HEK293 (cell line): ENCODE measurements around the gene LYPD6B.

Source experiments
- CTCF ChIA-PET: fragments of 350-600 bp; formaldehyde crosslinking; extraction: SDS; loops from one replicate; lab custom pipeline; 2021; ENCODE audit warnings: antibody characterized with exemption; lab: Yijun Ruan, JAX
- POLR2A ChIA-PET: fragments of 300-600 bp; formaldehyde crosslinking; extraction: SDS; loops from one replicate; lab custom pipeline; 2020; ENCODE audit warnings: antibody characterized with exemption, inconsistent platforms; lab: Yijun Ruan, JAX
- H3K27ac ChIP-seq: fragments of 200-500 bp; sonication (Bioruptor generic); 2 replicates; pipeline ENCODE4 v1.5.1; 2014; ENCODE audit warnings: low read depth, low read length, control low read depth, inconsistent platforms; ENCODE audit errors: extremely low read depth
- H3K36me3 ChIP-seq, 2 experiments: fragments of 200-500 bp in 1 of 2; sonication (Bioruptor generic) in 1 of 2; 1 replicate in 1 of 2; 2 replicates in 1 of 2; pipeline ENCODE4 v1.5.1; 2014 to 2017; ENCODE audit warnings: inconsistent platforms in 2 of 2, low read length in 2 of 2; ENCODE audit not compliant: control insufficient read depth in 2 of 2, insufficient read depth in 1 of 2
- H3K4me1 ChIP-seq: fragments of 200-500 bp; sonication (Bioruptor generic); 2 replicates; pipeline ENCODE4 v1.5.1; 2014; ENCODE audit warnings: mild to moderate bottlenecking, low read length, inconsistent platforms; ENCODE audit not compliant: control insufficient read depth, insufficient read depth
- H3K4me3 ChIP-seq: 2 replicates; pipeline ENCODE4 v1.5.1; 2011; ENCODE audit warnings: low read depth, mild to moderate bottlenecking, control low read depth, low read length, moderate library complexity
- H3K9me3 ChIP-seq: fragments of 200-500 bp; sonication (Bioruptor generic); 2 replicates; pipeline ENCODE4 v1.5.1; 2014; ENCODE audit warnings: low read depth, low read length, inconsistent platforms; ENCODE audit not compliant: control insufficient read depth, insufficient read depth
- ATF2 ChIP-seq: fragments of 450-650 bp; formaldehyde crosslinking; IDR thresholded peaks from 2 replicates; pipeline ENCODE4 v1.5.1; 2016; ENCODE audit warnings: missing biosample characterization, missing genetic modification characterization, low read depth
- BCL11A ChIP-seq: fragments of 450-650 bp; formaldehyde crosslinking; IDR thresholded peaks from 2 replicates; pipeline ENCODE4 v1.5.1; 2016; ENCODE audit warnings: low read depth, missing biosample characterization, missing genetic modification characterization
- FEZF1 ChIP-seq: fragments of 450-650 bp; formaldehyde crosslinking; IDR thresholded peaks from 2 replicates; pipeline ENCODE4 v1.5.1; 2016; ENCODE audit warnings: missing biosample characterization, missing genetic modification characterization
- IKZF3 ChIP-seq: fragments of 450-650 bp; IDR thresholded peaks from 2 replicates; pipeline ENCODE4 v1.5.0; 2018; ENCODE audit warnings: missing biosample characterization, mild to moderate bottlenecking, missing genetic modification characterization, moderate library complexity
- MYNN ChIP-seq: fragments of 450-650 bp; formaldehyde crosslinking; IDR thresholded peaks from 2 replicates; pipeline ENCODE4 v1.5.1; 2016; ENCODE audit warnings: missing biosample characterization, missing genetic modification characterization, borderline replicate concordance
- SETDB1 ChIP-seq: IDR thresholded peaks from one replicate; pipeline ENCODE4 v1.6.1; 2017; ENCODE audit warnings: mild to moderate bottlenecking, low read length, moderate library complexity, mixed read lengths; ENCODE audit not compliant: insufficient read length
- SP3 ChIP-seq: fragments of 450-650 bp; formaldehyde crosslinking; IDR thresholded peaks from 2 replicates; pipeline ENCODE4 v1.5.1; 2016; ENCODE audit warnings: missing biosample characterization, missing genetic modification characterization
- YY1 ChIP-seq: fragments of 450-650 bp; formaldehyde crosslinking; IDR thresholded peaks from 2 replicates; pipeline ENCODE4 v1.5.1; 2018; ENCODE audit warnings: missing biosample characterization, missing genetic modification characterization
- ZBTB8A ChIP-seq: fragments of 450-650 bp; formaldehyde crosslinking; IDR thresholded peaks from 2 replicates; pipeline ENCODE4 v1.5.1; 2016; ENCODE audit warnings: missing biosample characterization, missing genetic modification characterization
- ZNF138 ChIP-seq: fragments of 450-650 bp; formaldehyde crosslinking; IDR thresholded peaks from 2 replicates; pipeline ENCODE4 v1.5.1; 2016; ENCODE audit warnings: missing biosample characterization, missing genetic modification characterization, borderline replicate concordance
- ZNF16 ChIP-seq: fragments of 450-650 bp; formaldehyde crosslinking; IDR thresholded peaks from 2 replicates; pipeline ENCODE4 v1.5.1; 2016; ENCODE audit warnings: low read depth, missing biosample characterization, missing genetic modification characterization
- ZNF214 ChIP-seq: fragments of 450-650 bp; formaldehyde crosslinking; IDR thresholded peaks from 2 replicates; pipeline ENCODE4 v1.5.1; 2017; ENCODE audit warnings: missing biosample characterization, mild to moderate bottlenecking, missing genetic modification characterization, borderline replicate concordance
- ZNF248 ChIP-seq: fragments of 450-650 bp; formaldehyde crosslinking; IDR thresholded peaks from 2 replicates; pipeline ENCODE4 v1.5.1; 2017; ENCODE audit warnings: missing biosample characterization, missing genetic modification characterization
- ZNF404 ChIP-seq: fragments of 450-650 bp; formaldehyde crosslinking; IDR thresholded peaks from 2 replicates; pipeline ENCODE4 v1.5.1; 2017; ENCODE audit warnings: missing biosample characterization, missing genetic modification characterization
- ZNF518A ChIP-seq: fragments of 450-650 bp; formaldehyde crosslinking; conservative IDR thresholded peaks from 2 replicates; pipeline ENCODE4 v1.5.1; 2016; ENCODE audit warnings: low read depth, missing biosample characterization, missing genetic modification characterization
- ZNF544 ChIP-seq: fragments of 450-650 bp; formaldehyde crosslinking; IDR thresholded peaks from 2 replicates; pipeline ENCODE4 v1.5.0; 2017; ENCODE audit warnings: missing biosample characterization, missing genetic modification characterization
- ZNF623 ChIP-seq: fragments of 450-650 bp; formaldehyde crosslinking; IDR thresholded peaks from 2 replicates; pipeline ENCODE4 v1.5.1; 2016; ENCODE audit warnings: missing biosample characterization, missing genetic modification characterization
- ZNF629 ChIP-seq: fragments of 450-650 bp; formaldehyde crosslinking; IDR thresholded peaks from 2 replicates; pipeline ENCODE4 v1.5.1; 2017; ENCODE audit warnings: missing biosample characterization, missing genetic modification characterization
- ZNF658 ChIP-seq: fragments of 450-650 bp; formaldehyde crosslinking; IDR thresholded peaks from 2 replicates; pipeline ENCODE4; 2016; ENCODE audit warnings: missing biosample characterization, missing genetic modification characterization
- ZNF660 ChIP-seq: fragments of 450-650 bp; IDR thresholded peaks from 2 replicates; pipeline ENCODE4 v1.5.1; 2018; ENCODE audit warnings: missing biosample characterization, mild to moderate bottlenecking, missing genetic modification characterization
- ZNF707 ChIP-seq: fragments of 450-650 bp; formaldehyde crosslinking; IDR thresholded peaks from 2 replicates; pipeline ENCODE4 v1.5.1; 2016; ENCODE audit warnings: missing biosample characterization, missing genetic modification characterization
- ZNF791 ChIP-seq: fragments of 450-650 bp; formaldehyde crosslinking; IDR thresholded peaks from 2 replicates; pipeline ENCODE4 v1.5.1; 2016; ENCODE audit warnings: missing biosample characterization, missing genetic modification characterization
- ZSCAN18 ChIP-seq: fragments of 450-650 bp; formaldehyde crosslinking; IDR thresholded peaks from 2 replicates; pipeline ENCODE4 v1.5.1; 2016; ENCODE audit warnings: missing biosample characterization, missing genetic modification characterization
- ZSCAN23 ChIP-seq: fragments of 450-650 bp; formaldehyde crosslinking; IDR thresholded peaks from 2 replicates; pipeline ENCODE4 v1.5.1; 2016; ENCODE audit warnings: missing biosample characterization, missing genetic modification characterization
- ZXDB ChIP-seq: fragments of 450-650 bp; formaldehyde crosslinking; IDR thresholded peaks from 2 replicates; pipeline ENCODE4 v1.5.1; 2016; ENCODE audit warnings: missing biosample characterization, missing genetic modification characterization

LYPD6B gene

GRCh38 chr2:149164827-149165226, 126.3 kb downstream of the LYPD6B start:
- no peaks in the 10 kb centered on the region for H3K9me3 ChIP-seq
- no peak overlapping the region for H3K4me3 ChIP-seq
- ChIA-PET POLR2A (no interaction called here), CTCF (no interaction called here)
- H3K36me3 ChIP-seq = no peaks in the 10 kb centered on the region
- TF ChIP-seq ZSCAN23 (tag by site-specific recombination) (no peak), ZNF658 (no peak), SETDB1 (peak; percentile 47), ATF2 (no peak), ZNF214 (no peak), ZNF404 (tag by site-specific recombination) (no peak), ZNF138 (tag by site-specific recombination) (no peak)
- H3K4me1 ChIP-seq = peaks cover 5% of the 10 kb centered on the region
- H3K27ac ChIP-seq = no peak overlapping the region

- CTCF ChIA-PET = no interaction called here
- Histone ChIP-seq H3K9me3 (no peaks in the 10 kb centered on the region), H3K4me1 (no peaks in the 10 kb centered on the region), H3K4me3 (no peak overlapping the region), H3K36me3 (no peaks in the 10 kb centered on the region), H3K27ac (no peak overlapping the region)
- TF ChIP-seq ZSCAN18 (tag by site-specific recombination) (no peak), FEZF1 (tag by site-specific recombination) (peak; percentile 49; the same call in 1 of the 2 replicates), ZNF16 (tag by site-specific recombination) (no peak), ZBTB8A (tag by site-specific recombination) (0 out of 2 replicates have a peak, but pooled peaks have one; percentile 22), ZNF707 (tag by site-specific recombination) (no peak), ZNF248 (no peak)
- POLR2A ChIA-PET = interaction anchor here (0.7 kb wide), 1 partner anchor 319 kb away, joined by 3 read pairs; no protein-coding TSS in a partner anchor
Observed at GRCh38 chr2:149167001-149167780, 128.7 kb downstream of the LYPD6B start.

- Histone ChIP-seq H3K27ac (no peak overlapping the region), H3K9me3 (no peaks in the 10 kb centered on the region), H3K4me3 (no peak overlapping the region), H3K36me3 (no peaks in the 10 kb centered on the region), H3K4me1 (no peaks in the 10 kb centered on the region)
- ChIA-PET POLR2A (no interaction called here), CTCF (interaction anchor here (0.7 kb wide), 1 partner anchor 297 kb away, joined by 3 read pairs; no protein-coding TSS in a partner anchor)
- TF ChIP-seq ZNF660 (tag by site-specific recombination) (no peak), ZXDB (tag by site-specific recombination) (no peak), ZNF518A (tag by site-specific recombination) (no peak), BCL11A (no peak), ZNF629 (tag by site-specific recombination) (no peak), SP3 (tag by site-specific recombination) (no peak), ZNF623 (no peak), ZNF544 (tag by site-specific recombination) (no peak), IKZF3 (tag by site-specific recombination) (no peak), ZNF791 (tag by site-specific recombination) (no peak), YY1 (no peak), MYNN (tag by site-specific recombination) (no peak)
Observed at GRCh38 chr2:149167941-149168340, 129.4 kb downstream of the LYPD6B start.
